Renal pelvis (tissue), 12 donors: ENCODE measurements around the gene PLEKHM1. TPM values are rescaled to one million over a fixed set of nuclear protein-coding genes. Genes with fewer than 3 reads are reported as not detected.
"Not testable (repeated sequence)": the region's sequence is repeated elsewhere in the genome, so short reads cannot be mapped to it uniquely, and the experiment has no call there.

Source experiments
- DNase-seq: peaks from one replicate; pipeline ENCODE4 v3.0.0-alpha.2; 2013
- long read RNA-seq, 16 experiments: transcript quantifications; one replicate each; lab custom pipeline, GENCODE V29; 2026
- polyA plus RNA-seq, 3 donors: library from polyadenylated mRNA; unstranded; fragments of 120-200 nt; gene quantifications; one replicate each; pipeline ENCODE4 v1.2.1, GENCODE V29; 2013; ENCODE audit not compliant: insufficient read length in 3 of 3

PLEKHM1 gene
- polyA plus RNA-seq: 10 to 100 TPM; 12.6 to 17.3 (median 17.2) TPM
- long read RNA-seq, donor 1, full-length matches to known transcripts: 2 of 2 reads
- long read RNA-seq, donor 1, partial matches to known transcripts: 0 of 2 reads
- long read RNA-seq, donor 1, other reads (novel, unspliced or antisense): 0 of 2 reads
- long read RNA-seq, donor 2: 0 reads
- long read RNA-seq, donor 3, full-length matches to known transcripts: 1 of 1 reads
- long read RNA-seq, donor 3, partial matches to known transcripts: 0 of 1 reads
- long read RNA-seq, donor 3, other reads (novel, unspliced or antisense): 0 of 1 reads
- long read RNA-seq, donor 4, partial matches to known transcripts: 0 of 1 reads
- long read RNA-seq, donor 4, other reads (novel, unspliced or antisense): 0 of 1 reads
- long read RNA-seq, donor 5: 0 reads
- long read RNA-seq, donor 6: 0 reads
- long read RNA-seq, donor 7, full-length matches to known transcripts: 2 of 2 reads
- long read RNA-seq, donor 7, partial matches to known transcripts: 0 of 2 reads
- long read RNA-seq, donor 7, other reads (novel, unspliced or antisense): 0 of 2 reads
- long read RNA-seq, donor 8: 0 reads
- long read RNA-seq, donor 9: 0 reads
- long read RNA-seq, donor 10, full-length matches to known transcripts: 2 of 2 reads
- long read RNA-seq, donor 10, partial matches to known transcripts: 0 of 2 reads
- long read RNA-seq, donor 10, other reads (novel, unspliced or antisense): 0 of 2 reads
- long read RNA-seq, donor 11, full-length matches to known transcripts: 1 of 1 reads
- long read RNA-seq, donor 11, partial matches to known transcripts: 0 of 1 reads
- long read RNA-seq, donor 11, other reads (novel, unspliced or antisense): 0 of 1 reads
- long read RNA-seq, donor 12, full-length matches to known transcripts: 5 of 5 reads
- long read RNA-seq, donor 12, partial matches to known transcripts: 0 of 5 reads
- long read RNA-seq, donor 12, other reads (novel, unspliced or antisense): 0 of 5 reads
- long read RNA-seq, donor 13, partial matches to known transcripts: 0 of 1 reads
- long read RNA-seq, donor 13, other reads (novel, unspliced or antisense): 0 of 1 reads
- long read RNA-seq, donor 14: 0 reads
- long read RNA-seq, donor 15: 0 reads
- long read RNA-seq, donor 16: 0 reads

- peak; percentile 58 for DNase-seq
Measured at GRCh38 chr17:45490615-45491433, at the start of gene PLEKHM1. PLEKHM1 (minus strand) TSS chr17:45490721; CDS start chr17:45482484, 8,237 bp downstream.

GRCh38 chr17:45538168-45538567 is 47.6 kb upstream of the PLEKHM1 start:
- not testable (repeated sequence) for DNase-seq

- not testable (repeated sequence) for DNase-seq
Measured at GRCh38 chr17:45506072-45506471, 15.6 kb upstream of the PLEKHM1 start.

GRCh38 chr17:45505183-45505582 is 14.7 kb upstream of the PLEKHM1 start:
- DNase-seq: not testable (repeated sequence)

GRCh38 chr17:45501092-45501707 is 10.7 kb upstream of the PLEKHM1 start:
- not testable (repeated sequence) for DNase-seq

- DNase-seq: not testable (repeated sequence)
Measured at GRCh38 chr17:45500478-45500877, 10.0 kb upstream of the PLEKHM1 start.

- not testable (repeated sequence) for DNase-seq
Measured at GRCh38 chr17:45499208-45499607, 8.7 kb upstream of the PLEKHM1 start.

GRCh38 chr17:45498377-45498776 is 7.9 kb upstream of the PLEKHM1 start:
- not testable (repeated sequence) for DNase-seq

GRCh38 chr17:45497449-45497848 is 6.9 kb upstream of the PLEKHM1 start:
- not testable (repeated sequence) for DNase-seq

GRCh38 chr17:45496507-45496906 is 6.0 kb upstream of the PLEKHM1 start:
- not testable (repeated sequence) for DNase-seq

- not testable (repeated sequence) for DNase-seq
Measured at GRCh38 chr17:45494556-45494955, 4.0 kb upstream of the PLEKHM1 start.

GRCh38 chr17:45492156-45492555 is 1.6 kb upstream of the PLEKHM1 start:
- DNase-seq: not testable (repeated sequence)

GRCh38 chr17:45490198-45490597 is 323 bp downstream of the PLEKHM1 start:
- not testable (repeated sequence) for DNase-seq

- not testable (repeated sequence) for DNase-seq
Measured at GRCh38 chr17:45487704-45488103, 2.8 kb downstream of the PLEKHM1 start.

GRCh38 chr17:45483591-45484216 is 6.8 kb downstream of the PLEKHM1 start:
- DNase-seq: not testable (repeated sequence)

- not testable (repeated sequence) for DNase-seq
Measured at GRCh38 chr17:45483177-45483576, 7.3 kb downstream of the PLEKHM1 start.

GRCh38 chr17:45482317-45482716 is 8.2 kb downstream of the PLEKHM1 start:
- not testable (repeated sequence) for DNase-seq

GRCh38 chr17:45475436-45475835 is 15.1 kb downstream of the PLEKHM1 start:
- DNase-seq: not testable (repeated sequence)

- DNase-seq: not testable (repeated sequence)
Measured at GRCh38 chr17:45472249-45472648, 18.3 kb downstream of the PLEKHM1 start.

- DNase-seq: not testable (repeated sequence)
Measured at GRCh38 chr17:45469204-45469563, 21.3 kb downstream of the PLEKHM1 start.
